ENCODE measurements around the gene CYSRT1.
"Not testable (repeated sequence)": the region's sequence is repeated elsewhere in the genome, so short reads cannot be mapped to it uniquely, and the experiment has no call there.

The CYSRT1 gene

DNA sequence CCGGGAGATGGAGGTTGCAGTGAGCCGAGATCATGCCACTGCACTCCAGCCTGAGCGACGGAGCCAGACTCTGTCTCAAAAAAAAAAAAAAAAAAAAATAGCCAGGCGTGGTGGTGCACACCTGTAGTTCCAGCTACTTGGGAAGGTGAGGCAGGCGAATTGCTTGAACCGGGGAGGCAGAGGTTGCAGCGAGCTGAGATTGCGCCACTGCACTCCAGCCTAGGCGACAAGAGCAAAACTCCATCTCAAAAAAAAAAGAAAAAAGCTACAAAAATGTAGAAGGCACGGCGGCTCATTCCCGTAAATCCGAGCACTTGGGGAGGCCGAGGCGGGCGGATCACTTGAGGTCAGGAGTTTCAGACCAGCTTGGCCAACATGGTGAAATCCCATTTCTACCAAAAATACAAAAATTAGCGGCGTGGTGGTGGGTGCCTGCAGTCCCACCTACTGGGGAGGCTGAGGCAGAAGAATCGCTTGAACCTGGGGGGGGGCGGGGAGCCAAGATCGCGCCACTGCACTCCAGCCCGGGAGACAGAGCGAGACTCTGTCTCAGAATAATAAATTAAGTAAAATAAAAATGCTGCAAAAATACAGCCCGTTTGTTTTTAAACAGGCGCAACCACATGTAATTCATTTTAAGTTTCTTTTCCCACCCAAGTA is 14.7 kb downstream of the CYSRT1 start:
- not testable (repeated sequence) for DNase-seq

- DNase-seq = no peak
These were observed 15.4 kb downstream of the CYSRT1 start for GRCh38 chr9:137240318-137240840.

DNA sequence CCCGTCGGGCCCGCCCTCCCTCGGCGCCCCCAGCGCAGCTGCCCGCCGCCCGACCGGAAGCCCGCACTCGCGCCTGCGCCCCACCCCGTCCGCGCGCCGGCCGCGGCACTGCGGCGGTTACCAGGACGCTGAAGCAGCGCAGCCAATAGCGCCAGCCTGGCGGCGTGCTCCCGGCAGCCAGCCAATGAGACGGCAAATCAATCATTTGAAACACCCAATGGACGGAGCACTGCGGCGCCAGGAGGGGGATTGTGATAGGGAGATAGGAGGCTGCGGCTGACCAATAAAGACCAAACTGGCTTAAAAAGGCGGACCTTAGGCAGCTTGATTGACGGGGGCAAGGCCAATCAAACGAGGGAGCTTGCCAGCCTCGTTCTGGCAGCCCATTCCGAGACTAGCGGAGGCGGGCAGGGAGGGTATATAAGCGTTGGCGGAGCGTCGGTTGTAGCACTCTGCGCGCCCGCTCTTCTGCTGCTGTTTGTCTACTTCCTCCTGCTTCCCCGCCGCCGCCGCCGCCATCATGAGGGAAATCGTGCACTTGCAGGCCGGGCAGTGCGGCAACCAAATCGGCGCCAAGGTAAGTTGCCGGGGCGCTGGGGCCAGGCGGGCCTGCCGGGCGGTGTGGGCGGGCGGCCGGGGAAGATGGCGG is 16.0 kb downstream of the CYSRT1 start, which contains the start of gene TUBB4B:
Gene TUBB4B (plus strand): TSS at position 447 of the 649 bp plus-strand sequence. CDS start 74 bp downstream, at position 521.
- peak; percentile 100 for DNase-seq

- DNase-seq = no peak
These were observed 16.7 kb downstream of the CYSRT1 start for GRCh38 chr9:137241490-137242268.

DNA sequence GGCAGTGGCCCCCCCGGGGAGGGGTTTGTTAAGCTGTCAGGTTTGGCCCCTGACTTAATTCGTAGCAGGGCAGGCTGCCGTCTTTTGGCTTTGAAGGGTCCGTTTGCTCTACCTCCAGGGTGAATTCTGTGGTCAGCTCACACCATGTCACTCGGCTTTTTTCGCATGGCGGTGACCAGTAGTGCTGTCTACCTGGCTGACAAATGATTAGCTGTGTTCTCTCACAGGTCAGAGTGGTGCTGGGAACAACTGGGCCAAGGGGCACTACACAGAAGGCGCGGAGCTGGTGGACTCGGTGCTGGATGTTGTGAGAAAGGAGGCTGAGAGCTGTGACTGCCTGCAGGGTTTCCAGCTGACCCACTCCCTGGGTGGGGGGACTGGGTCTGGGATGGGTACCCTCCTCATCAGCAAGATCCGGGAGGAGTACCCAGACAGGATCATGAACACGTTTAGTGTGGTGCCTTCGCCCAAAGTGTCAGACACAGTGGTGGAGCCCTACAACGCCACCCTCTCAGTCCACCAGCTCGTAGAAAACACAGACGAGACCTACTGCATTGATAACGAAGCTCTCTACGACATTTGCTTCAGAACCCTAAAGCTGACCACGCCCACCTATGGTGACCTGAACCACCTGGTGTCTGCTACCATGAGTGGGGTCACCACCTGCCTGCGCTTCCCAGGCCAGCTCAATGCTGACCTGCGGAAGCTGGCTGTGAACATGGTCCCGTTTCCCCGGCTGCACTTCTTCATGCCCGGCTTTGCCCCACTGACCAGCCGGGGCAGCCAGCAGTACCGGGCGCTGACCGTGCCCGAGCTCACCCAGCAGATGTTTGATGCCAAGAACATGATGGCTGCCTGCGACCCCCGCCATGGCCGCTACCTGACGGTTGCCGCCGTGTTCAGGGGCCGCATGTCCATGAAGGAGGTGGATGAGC is 17.6 kb downstream of the CYSRT1 start:
- DNase-seq = no peak

- DNase-seq = not testable (repeated sequence)
These were observed 18.3 kb downstream of the CYSRT1 start for GRCh38 chr9:137243266-137243625.

GRCh38 chr9:137243626-137244485 is 18.9 kb downstream of the CYSRT1 start:
- DNase-seq = no peak

- no peak for DNase-seq
These were observed 19.8 kb downstream of the CYSRT1 start for GRCh38 chr9:137244486-137245449.

GRCh38 chr9:137245450-137246421 is 20.8 kb downstream of the CYSRT1 start:
- peak; percentile 39 for DNase-seq

GRCh38 chr9:137247135-137247915 is 22.4 kb downstream of the CYSRT1 start:
- no peak for DNase-seq

GRCh38 chr9:137247916-137248175 is 22.9 kb downstream of the CYSRT1 start:
- DNase-seq = no peak

DNA sequence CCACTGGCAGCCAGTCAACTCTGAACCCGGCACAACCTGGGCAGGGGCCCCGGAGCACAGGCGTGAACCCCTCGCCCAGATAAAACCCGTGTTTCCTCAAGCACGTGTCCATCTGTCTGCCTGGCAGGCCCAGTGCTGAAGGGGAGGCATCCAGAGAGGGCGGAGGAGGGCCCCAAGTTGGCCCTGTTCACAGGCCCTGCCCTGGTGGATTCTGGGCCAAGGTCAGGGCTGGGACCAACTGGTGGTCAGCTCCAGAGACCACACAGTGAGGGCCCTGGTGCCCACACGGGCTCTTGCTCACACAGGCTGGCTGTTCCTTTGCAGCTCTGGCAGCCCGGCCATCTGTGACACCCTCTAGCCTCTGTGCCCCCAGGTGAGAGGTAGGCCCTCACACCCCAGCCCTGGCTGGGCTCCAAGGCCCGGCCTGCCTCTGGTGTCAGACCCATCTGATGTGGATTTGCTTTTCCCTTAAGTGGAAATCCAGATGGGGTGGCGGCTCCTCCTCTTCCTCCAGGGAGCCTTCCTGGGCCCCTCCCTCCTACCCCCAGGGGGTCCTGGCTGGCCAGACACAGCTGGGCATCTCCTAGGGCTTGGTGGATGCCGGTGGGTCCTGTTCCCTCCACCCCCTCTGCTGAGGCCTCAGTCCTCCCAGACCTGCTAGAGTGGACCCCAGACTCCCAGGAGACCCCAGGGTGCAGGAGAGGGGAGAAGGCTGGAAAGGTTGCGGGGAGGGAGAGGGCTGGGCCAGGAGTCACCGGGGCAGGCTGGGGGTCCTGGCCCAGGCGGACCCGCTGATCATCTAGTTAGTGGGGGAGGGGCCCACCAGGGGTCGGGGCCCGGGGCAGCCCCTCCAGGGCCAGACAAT is 25.6 kb downstream of the CYSRT1 start:
- no peak for DNase-seq

DNA sequence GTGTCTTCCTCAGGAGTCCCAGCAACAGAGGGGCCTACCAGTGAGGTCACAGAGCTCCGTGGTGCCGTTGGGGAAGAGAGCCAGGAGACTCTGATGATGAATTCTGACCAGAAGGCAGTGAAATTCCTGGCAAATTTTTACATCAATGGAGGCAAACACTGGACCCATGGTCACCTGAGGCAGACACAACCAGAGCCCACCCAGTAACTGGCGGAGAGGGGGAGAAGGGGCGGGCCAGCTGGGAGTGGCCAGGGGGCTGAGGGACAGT is 26.2 kb downstream of the CYSRT1 start, which contains the start of gene STPG3:
Gene STPG3 (plus strand): TSS at position 93 of the 268 bp plus-strand sequence. CDS start 1 bp downstream, at position 94.
- no peak for DNase-seq

DNA sequence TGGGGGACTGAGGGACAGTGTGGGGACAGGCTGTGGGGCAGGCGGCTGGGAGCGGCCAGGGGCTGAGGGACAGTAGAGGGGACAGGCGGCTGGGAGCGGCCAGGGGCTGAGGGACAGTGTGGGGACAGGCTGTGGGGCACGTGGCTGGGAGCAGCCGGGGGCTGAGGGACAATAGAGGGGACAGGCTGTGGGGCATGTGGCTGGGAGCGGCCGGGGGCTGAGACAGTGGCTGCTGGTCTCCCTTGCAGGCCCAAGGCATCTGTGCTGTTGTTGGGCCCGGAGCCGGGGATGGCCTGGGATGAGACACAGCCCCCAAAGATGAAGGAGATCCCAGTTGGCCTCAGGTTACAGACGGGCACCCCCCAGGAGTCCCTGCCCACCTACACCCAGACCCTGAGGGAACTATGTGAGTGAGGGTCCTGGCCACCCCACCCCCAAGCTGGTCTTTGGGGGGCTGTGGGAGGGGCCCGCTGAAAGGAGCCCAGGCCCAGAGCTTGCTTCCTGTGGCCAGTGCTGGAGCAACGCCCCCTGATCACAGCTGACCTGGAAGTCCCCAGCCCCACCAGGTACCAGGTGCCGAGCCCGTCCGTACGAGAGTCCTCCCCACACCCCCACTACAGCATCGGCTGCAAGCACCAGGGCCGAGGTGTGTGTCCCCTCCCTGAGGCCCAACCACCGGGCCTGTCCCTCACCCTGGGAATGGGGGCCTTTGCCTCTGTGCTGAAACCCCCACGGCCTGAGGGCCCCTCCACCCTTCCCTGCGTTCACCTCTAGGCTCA is 26.7 kb downstream of the CYSRT1 start:
- DNase-seq = no peak

DNA sequence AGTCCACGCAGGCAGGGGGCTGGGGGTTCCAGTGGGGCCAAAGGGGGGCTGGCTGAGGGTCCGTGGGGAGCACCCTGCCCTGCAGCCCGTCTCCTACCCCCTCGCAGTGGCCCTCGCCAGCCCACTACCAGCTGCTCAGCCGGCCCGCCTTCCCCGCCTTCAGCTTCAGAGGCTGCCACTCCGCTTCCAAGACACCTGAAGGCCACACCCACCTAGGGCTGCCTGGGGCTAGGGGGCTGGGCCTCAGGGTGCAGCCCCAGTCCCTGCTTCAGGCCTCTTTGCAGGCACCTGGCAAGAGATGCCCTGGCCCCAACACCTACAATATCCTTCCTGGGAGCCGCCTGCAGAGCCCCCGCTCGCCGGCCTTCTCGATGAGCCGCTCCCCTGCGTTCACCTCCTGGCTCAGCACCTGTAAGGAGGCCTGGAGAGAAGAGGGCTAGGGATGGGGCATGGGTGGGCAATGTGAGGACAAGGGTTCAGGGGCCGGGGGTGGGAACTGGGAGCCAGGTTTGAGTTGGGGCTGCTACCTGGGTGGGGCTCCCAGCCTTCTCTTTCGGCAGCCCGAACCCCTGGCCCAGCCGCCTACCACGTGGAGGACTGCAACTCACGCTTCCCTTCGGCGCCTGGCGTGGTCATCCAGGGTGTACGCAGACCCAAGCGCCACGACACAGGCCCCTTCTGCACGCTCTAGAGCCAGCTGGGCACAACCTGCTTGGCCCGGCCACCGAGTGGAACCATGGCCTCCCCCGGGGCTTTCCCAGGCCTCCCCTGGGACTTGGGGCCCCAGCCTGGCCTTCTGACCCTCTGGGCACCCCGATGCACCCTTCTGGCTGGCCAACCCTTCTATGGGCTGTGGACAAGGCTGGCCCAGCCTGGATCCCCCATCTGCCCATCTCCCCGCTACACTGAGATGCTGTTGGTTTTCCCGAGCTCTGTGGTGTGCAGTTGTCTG is 27.9 kb downstream of the CYSRT1 start:
- DNase-seq = no peak

All from NCI-H1417 treated with DMSO at 0.1 percent for 48 hours (cell line).